AG09319 (cell line): ENCODE measurements around the gene SORCS1.

Experiments
- DNase-seq: peaks from one replicate; pipeline ENCODE4 v3.0.0-alpha.2; 2010; ENCODE audit warnings: low read depth; ENCODE audit errors: extremely low read depth
- CTCF ChIP-seq: IDR thresholded peaks from 2 replicates; pipeline ENCODE4 v1.5.1; 2011; ENCODE audit warnings: low read depth, mild to moderate bottlenecking, inconsistent platforms, low read length, moderate library complexity

Gene SORCS1

DNA sequence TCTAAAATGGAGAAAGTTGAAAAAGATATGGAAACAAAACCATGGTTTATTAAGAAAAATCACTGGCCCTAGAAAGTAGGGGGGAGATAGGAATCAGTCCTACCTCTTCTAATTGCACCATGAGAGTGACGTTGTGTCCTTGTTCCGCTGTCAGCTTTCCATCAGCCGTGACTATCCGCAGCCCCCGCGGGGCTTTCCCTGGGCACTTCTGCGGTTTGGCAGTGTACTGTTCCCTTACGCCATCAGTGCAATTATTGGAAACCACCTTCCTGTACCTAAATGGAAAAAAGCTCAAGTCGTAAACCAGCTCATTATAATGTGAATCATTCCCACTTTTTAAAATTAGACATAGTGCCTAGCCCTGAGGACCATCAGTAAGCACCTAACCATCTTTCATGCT, 512.2 kb downstream of the SORCS1 start:
- no peak for DNase-seq
- TF ChIP-seq CTCF, result no peak

- no peak for DNase-seq
- TF ChIP-seq CTCF, result no peak
These were observed 515.7 kb downstream of the SORCS1 start for GRCh38 chr10:106648534-106649481.

GRCh38 chr10:106643473-106643872, 521.0 kb downstream of the SORCS1 start:
- no peak for TF ChIP-seq CTCF
- no peak for DNase-seq

GRCh38 chr10:106637873-106638272, 526.6 kb downstream of the SORCS1 start:
- DNase-seq, result no peak
- TF ChIP-seq CTCF, result no peak

DNA sequence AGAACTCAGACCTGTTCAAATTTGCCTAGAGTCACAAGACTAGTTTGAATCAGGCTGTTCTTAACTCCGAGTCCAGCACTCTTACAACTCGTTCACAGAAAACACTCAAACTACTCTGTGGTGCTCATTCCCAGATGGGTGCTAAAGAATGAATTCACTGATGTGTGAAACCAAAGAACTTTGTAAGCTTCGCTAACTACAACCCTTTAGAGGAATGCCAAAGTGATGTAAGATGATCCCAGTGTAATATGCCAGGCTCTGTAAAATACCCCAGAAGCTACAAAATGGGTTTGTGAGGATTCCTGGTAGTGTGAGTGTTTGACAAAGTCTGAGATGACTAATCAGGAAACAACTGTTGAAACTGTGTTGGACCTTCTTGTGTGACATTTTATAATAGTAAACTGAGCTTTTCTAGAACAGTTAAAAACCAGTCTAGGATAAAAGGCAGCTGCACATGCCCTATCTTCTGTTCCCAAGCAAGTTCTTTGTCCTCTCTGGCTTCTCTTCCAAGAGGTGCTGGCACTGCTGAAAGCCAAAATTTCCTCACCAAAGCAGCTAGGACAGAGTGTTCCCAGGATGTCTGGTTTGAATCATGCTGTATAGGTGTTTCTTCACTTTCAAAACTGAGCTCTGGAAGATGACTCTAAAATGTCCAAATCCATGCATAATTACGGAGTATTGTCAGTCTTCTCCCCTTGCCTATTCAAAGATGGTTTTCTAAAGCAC, 527.6 kb downstream of the SORCS1 start:
- no peak for DNase-seq
- no peak for TF ChIP-seq CTCF

- TF ChIP-seq CTCF, result no peak
- no peak for DNase-seq
These were observed 528.6 kb downstream of the SORCS1 start for GRCh38 chr10:106635947-106636346.

DNA sequence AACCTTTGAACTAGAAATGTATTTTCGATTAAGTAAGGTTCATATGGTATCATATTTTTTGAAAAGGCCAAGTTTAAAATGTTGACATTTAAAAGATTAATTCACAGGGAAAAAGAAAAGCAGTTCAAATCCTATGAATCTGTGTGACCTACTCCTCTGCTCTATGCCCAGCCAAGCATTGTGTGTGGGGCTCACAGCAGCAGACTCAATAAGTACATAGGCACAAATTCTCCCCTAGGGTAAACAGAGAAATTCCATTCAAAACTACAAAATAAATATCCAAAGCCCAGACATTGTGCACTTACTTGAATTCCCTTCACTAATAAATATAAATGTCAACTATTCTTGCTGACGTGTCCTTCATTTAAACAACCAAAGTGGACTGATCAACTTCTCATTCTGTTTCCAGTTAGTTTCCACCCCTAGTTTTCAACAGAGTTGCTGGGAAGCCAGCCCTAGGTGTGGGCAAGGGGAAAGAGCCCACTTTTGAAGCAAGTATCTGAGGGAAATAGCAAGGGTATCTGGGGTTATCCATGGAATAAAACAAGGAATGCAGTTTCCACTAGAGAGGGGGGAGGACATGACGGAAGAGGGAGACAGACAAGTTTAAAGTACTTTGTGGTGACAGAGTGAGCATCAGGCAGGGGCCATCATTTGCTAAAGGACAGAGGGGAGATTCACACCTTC, 533.3 kb downstream of the SORCS1 start:
- no peak for TF ChIP-seq CTCF
- no peak for DNase-seq
